Liver (tissue), 9 donors: ENCODE data around the gene PPP1R13B. TPM values are rescaled to one million over a fixed set of nuclear protein-coding genes. Genes with fewer than 3 reads are reported as not detected.

Source experiments
- DNase-seq: peaks from one replicate; pipeline ENCODE4 v3.0.0-alpha.2; 2017; ENCODE audit warnings: low spot score
- H3K27ac ChIP-seq, 2 donors: one replicate each; pipeline ENCODE4 v1.7.0; 2013; ENCODE audit warnings: inconsistent platforms in 2 of 2, low read length in 2 of 2, control low read depth in 1 of 2, low read depth in 1 of 2, mild to moderate bottlenecking in 1 of 2
- H3K27me3 ChIP-seq, 4 donors: one replicate each; pipeline versions ENCODE4 v1.6.1 to v1.7.0; 2013; ENCODE audit warnings: low read length in 3 of 4, inconsistent platforms in 1 of 4, mild to moderate bottlenecking in 1 of 4, moderate library complexity in 1 of 4; ENCODE audit not compliant: control insufficient read depth in 4 of 4, insufficient read depth in 4 of 4
- H3K36me3 ChIP-seq, 4 donors: one replicate each; pipeline versions ENCODE4 v1.6.1 to v1.7.0; 2013; ENCODE audit warnings: low read length in 3 of 4, mild to moderate bottlenecking in 3 of 4, low read depth in 1 of 4, moderate library complexity in 1 of 4; ENCODE audit not compliant: control insufficient read depth in 4 of 4, insufficient read depth in 3 of 4
- H3K4me1 ChIP-seq, 4 donors: one replicate each; pipeline versions ENCODE4 v1.6.1 to v1.7.0; 2013; ENCODE audit warnings: low read length in 3 of 4, mild to moderate bottlenecking in 3 of 4, moderate library complexity in 1 of 4; ENCODE audit not compliant: control insufficient read depth in 4 of 4, insufficient read depth in 4 of 4
- H3K4me3 ChIP-seq, 3 donors: one replicate each; pipeline versions ENCODE4 v1.6.1 to v1.7.0; 2013; ENCODE audit warnings: low read length in 3 of 3, control low read depth in 1 of 3, low read depth in 1 of 3, mild to moderate bottlenecking in 1 of 3
- H3K9ac ChIP-seq, 2 donors: one replicate each; pipeline ENCODE4 v1.7.0; 2013; ENCODE audit warnings: low read length in 2 of 2, mild to moderate bottlenecking in 2 of 2, moderate library complexity in 2 of 2, control low read depth in 1 of 2, low read depth in 1 of 2
- H3K9me3 ChIP-seq, 4 donors: one replicate each; pipeline versions ENCODE4 v1.6.1 to v1.7.0; 2013; ENCODE audit warnings: low read length in 3 of 4; ENCODE audit not compliant: control insufficient read depth in 4 of 4
- EGR1 ChIP-seq, 2 donors: IDR thresholded peaks; 2 replicates each; pipeline ENCODE4 v1.6.1; 2016 to 2018; ENCODE audit warnings: antibody characterized with exemption in 2 of 2, low read depth in 2 of 2
- FOXA1 ChIP-seq: IDR thresholded peaks from 2 replicates; pipeline ENCODE4 v1.6.1; 2016; ENCODE audit warnings: antibody characterized with exemption
- FOXA2 ChIP-seq: IDR thresholded peaks from 2 replicates; pipeline ENCODE4 v1.6.1; 2016; ENCODE audit warnings: antibody characterized with exemption
- GABPA ChIP-seq, 2 donors: IDR thresholded peaks in 1 of 2; conservative IDR thresholded peaks in 1 of 2; 2 replicates each; pipeline ENCODE4 v1.6.1; 2016; ENCODE audit warnings: antibody characterized with exemption in 2 of 2, mild to moderate bottlenecking in 1 of 2, moderate library complexity in 1 of 2
- HNF4A ChIP-seq, 2 donors: conservative IDR thresholded peaks; 2 replicates each; pipeline ENCODE4 v1.6.1; 2016; ENCODE audit warnings: antibody characterized with exemption in 2 of 2, mild to moderate bottlenecking in 2 of 2
- HNF4G ChIP-seq: IDR thresholded peaks from 2 replicates; pipeline ENCODE4 v1.6.1; 2016; ENCODE audit warnings: antibody characterized with exemption
- JUND ChIP-seq, 2 donors: IDR thresholded peaks; 2 replicates each; pipeline ENCODE4 v1.6.1; 2016; ENCODE audit warnings: antibody characterized with exemption in 2 of 2
- NR2F2 ChIP-seq: IDR thresholded peaks from 2 replicates; pipeline ENCODE4 v1.6.1; 2016; ENCODE audit warnings: antibody characterized with exemption
- RAD21 ChIP-seq, 2 donors: IDR thresholded peaks; 2 replicates each; pipeline ENCODE4 v1.6.1; 2016; ENCODE audit warnings: antibody characterized with exemption in 2 of 2, mild to moderate bottlenecking in 2 of 2
- RXRA ChIP-seq, 2 donors: IDR thresholded peaks; 2 replicates each; pipeline ENCODE4 v1.6.1; 2017 to 2018; ENCODE audit warnings: antibody characterized with exemption in 2 of 2, mild to moderate bottlenecking in 1 of 2
- SP1 ChIP-seq: IDR thresholded peaks from 2 replicates; pipeline ENCODE4 v1.6.1; 2018; ENCODE audit warnings: antibody characterized with exemption, mild to moderate bottlenecking
- TAF1 ChIP-seq: conservative IDR thresholded peaks from 2 replicates; pipeline ENCODE4 v1.6.1; 2016; ENCODE audit warnings: antibody characterized with exemption, mild to moderate bottlenecking
- YY1 ChIP-seq: IDR thresholded peaks from 2 replicates; pipeline ENCODE4 v1.6.1; 2016; ENCODE audit warnings: antibody characterized with exemption, mild to moderate bottlenecking
- WGBS: extraction: QIAGEN DNeasy Blood & Tissue Kit; methylation state at CpG from one replicate; pipeline ENCODE4 v1.1.7; 2013; 5-methylcytosine and 5-hydroxymethylcytosine counted together
- polyA plus RNA-seq, 2 donors: library from polyadenylated mRNA; stranded (reverse) in 1 of 2; unstranded in 1 of 2; fragments of 200-250 nt in 1 of 2; fragments of >200 nt in 1 of 2; fragmentation: Nextera tagmentation in 1 of 2; extraction: Ambion mirVana in 1 of 2; gene quantifications; one replicate each; pipeline versions ENCODE4 v1.2.1 to v1.2.3, GENCODE V29; 2013 to 2015
- total RNA-seq, 2 donors: library from RNA; depleted of rRNA; stranded (reverse); fragments of >200 nt; gene quantifications; one replicate each; pipeline ENCODE4 v1.2.3, GENCODE V29; 2014
- TF ChIP-seq, protein P1 (sequence below): IDR thresholded peaks from 2 replicates; pipeline ENCODE4 v1.6.1; 2016; ENCODE audit warnings: antibody characterized with exemption, mild to moderate bottlenecking
- TF ChIP-seq, protein P2 (sequence below): IDR thresholded peaks from 2 replicates; pipeline ENCODE4 v1.6.1; 2016; ENCODE audit warnings: antibody characterized with exemption
- TF ChIP-seq, protein P3 (sequence below): IDR thresholded peaks from 2 replicates; pipeline ENCODE4 v1.6.1; 2016; ENCODE audit warnings: antibody characterized with exemption
- TF ChIP-seq, protein P4 (sequence below): IDR thresholded peaks from 2 replicates; pipeline ENCODE4 v1.6.1; 2016; ENCODE audit warnings: antibody characterized with exemption
- TF ChIP-seq, protein P5 (sequence below): fragments of 150-350 bp; IDR thresholded peaks from 2 replicates; pipeline ENCODE4 v1.5.1; 2017; ENCODE audit warnings: improper control_type of control experiment, low read depth, low read length; ENCODE audit not compliant: missing input control
- donor health status: healthy.
- donor health status: healthy.
- donor health status: healthy.
- donor health status: healthy.
- donor health status: healthy.

The PPP1R13B gene
- total and polyA plus RNA-seq, 4 donors, result 3.2 to 15.1 (median 5.1) TPM

DNA sequence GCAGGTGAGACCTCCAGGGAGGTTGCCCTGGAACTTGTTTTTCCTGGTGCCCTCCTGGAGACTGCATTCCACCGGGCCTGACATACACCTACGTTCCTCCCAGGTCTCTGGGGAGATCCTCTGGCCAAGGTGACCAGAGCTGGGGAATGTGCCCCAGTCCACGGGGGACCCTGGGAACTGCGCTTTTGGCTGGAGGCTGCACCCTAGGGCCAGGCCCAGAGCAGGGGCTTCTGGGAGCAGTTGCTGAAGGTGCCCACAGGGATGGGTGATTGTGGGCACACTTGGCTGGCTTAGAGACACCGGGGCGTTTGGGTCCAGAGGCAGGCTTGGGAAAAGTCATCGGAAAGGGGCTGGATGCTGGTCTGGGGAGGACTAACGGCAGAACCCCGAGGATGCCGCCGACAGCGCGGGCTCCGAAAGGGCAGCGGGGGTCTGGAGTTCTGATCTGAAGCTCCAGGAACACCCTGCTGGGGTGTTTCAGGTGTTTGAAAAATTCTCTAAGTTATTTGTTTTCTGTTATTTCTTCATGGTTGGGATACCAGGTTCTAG, 44.4 kb upstream of the PPP1R13B start:
- Histone ChIP-seq H3K9me3 (no peaks in the 10 kb centered on the region), H3K4me1 (peaks cover 29 to 57% (median 51%) of the 10 kb centered on the region in 4 donors), H3K36me3 (no peaks in the 10 kb centered on the region), H3K4me3 (no peak overlapping the region), H3K27me3 (no peaks in the 10 kb centered on the region), H3K9ac (peak overlapping the region in 1 of 2 donors; percentile 35), H3K27ac (peak overlapping the region; percentile 78 to 80)
- 78% methylated on average over 15 of the region's 15 CpGs for WGBS
- TF ChIP-seq SP1 (no peak), JUND (IDR thresholded peaks at IDR 0.05) (no peak), EGR1 (IDR thresholded peaks at IDR 0.05; ENCODE audit: low read depth in 2 of 2) (no peak), YY1 (no peak), FOXA2 (no peak), HNF4A (conservative IDR thresholded peaks at IDR 0.05) (no peak), HNF4G (no peak), RAD21 (IDR thresholded peaks at IDR 0.05) (no peak), TAF1 (no peak), GABPA (IDR thresholded peaks at IDR 0.05 in 1 of 2, conservative IDR thresholded peaks at IDR 0.05 in 1 of 2) (no peak)
- TF ChIP-seq, protein P1, sequence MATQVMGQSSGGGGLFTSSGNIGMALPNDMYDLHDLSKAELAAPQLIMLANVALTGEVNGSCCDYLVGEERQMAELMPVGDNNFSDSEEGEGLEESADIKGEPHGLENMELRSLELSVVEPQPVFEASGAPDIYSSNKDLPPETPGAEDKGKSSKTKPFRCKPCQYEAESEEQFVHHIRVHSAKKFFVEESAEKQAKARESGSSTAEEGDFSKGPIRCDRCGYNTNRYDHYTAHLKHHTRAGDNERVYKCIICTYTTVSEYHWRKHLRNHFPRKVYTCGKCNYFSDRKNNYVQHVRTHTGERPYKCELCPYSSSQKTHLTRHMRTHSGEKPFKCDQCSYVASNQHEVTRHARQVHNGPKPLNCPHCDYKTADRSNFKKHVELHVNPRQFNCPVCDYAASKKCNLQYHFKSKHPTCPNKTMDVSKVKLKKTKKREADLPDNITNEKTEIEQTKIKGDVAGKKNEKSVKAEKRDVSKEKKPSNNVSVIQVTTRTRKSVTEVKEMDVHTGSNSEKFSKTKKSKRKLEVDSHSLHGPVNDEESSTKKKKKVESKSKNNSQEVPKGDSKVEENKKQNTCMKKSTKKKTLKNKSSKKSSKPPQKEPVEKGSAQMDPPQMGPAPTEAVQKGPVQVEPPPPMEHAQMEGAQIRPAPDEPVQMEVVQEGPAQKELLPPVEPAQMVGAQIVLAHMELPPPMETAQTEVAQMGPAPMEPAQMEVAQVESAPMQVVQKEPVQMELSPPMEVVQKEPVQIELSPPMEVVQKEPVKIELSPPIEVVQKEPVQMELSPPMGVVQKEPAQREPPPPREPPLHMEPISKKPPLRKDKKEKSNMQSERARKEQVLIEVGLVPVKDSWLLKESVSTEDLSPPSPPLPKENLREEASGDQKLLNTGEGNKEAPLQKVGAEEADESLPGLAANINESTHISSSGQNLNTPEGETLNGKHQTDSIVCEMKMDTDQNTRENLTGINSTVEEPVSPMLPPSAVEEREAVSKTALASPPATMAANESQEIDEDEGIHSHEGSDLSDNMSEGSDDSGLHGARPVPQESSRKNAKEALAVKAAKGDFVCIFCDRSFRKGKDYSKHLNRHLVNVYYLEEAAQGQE, result no peak
- TF ChIP-seq, protein P2, sequence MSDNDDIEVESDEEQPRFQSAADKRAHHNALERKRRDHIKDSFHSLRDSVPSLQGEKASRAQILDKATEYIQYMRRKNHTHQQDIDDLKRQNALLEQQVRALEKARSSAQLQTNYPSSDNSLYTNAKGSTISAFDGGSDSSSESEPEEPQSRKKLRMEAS, result no peak
- TF ChIP-seq, protein P3, sequence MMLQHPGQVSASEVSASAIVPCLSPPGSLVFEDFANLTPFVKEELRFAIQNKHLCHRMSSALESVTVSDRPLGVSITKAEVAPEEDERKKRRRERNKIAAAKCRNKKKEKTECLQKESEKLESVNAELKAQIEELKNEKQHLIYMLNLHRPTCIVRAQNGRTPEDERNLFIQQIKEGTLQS, result no peak
- DNase-seq, result no peak

DNA sequence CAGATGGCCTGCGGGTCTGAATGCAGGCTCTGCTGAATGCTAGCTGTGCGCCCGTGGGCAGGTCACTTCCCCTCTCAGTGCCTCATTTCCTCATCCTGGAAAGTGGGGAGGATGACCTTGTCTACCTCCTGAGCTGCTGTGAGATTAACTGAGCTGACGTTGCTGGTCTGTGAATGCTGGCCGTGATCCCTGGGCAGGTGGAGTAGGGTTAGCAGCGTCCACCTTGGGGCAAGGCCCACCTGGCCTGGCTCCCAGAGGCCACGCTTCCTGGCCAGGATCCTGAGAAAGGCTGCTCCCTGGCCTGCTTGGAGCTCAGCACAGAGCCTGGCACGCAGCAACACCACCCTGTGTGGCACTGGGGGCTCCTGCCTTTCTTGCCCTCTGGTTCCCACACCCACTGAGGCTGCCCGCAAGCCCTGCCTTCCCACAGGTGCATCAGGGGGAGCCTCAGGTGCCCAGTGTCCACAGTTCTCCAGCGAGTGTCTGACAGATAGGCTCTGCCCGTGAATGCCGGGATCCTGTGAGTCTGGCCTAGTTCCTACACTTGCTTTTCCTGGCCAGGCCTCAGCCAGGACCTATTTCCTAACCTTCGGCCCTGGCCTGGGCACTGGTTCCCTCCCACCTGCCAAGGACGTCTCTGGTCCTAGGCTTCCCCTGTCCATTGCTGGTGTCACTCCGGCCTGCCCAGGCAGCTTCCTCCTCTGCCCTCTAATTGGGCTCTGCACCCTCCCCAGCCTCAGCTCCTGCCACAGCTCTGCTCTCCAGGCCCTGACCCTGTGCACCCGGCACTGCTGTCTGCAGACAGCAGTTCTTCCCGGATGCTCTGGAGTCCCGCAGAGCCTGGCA, 43.7 kb upstream of the PPP1R13B start:
- Histone ChIP-seq H3K27ac (peak overlapping the region; percentile 78 to 80), H3K9ac (no peak overlapping the region), H3K9me3 (no peaks in the 10 kb centered on the region), H3K4me3 (no peak overlapping the region), H3K4me1 (peaks cover 29 to 59% (median 52%) of the 10 kb centered on the region in 4 donors), H3K27me3 (no peaks in the 10 kb centered on the region), H3K36me3 (no peaks in the 10 kb centered on the region)
- no peak for DNase-seq
- WGBS, result 28% methylated on average over 18 of the region's 18 CpGs
- TF ChIP-seq RXRA (IDR thresholded peaks at IDR 0.05) (peak; percentile 85 to 86), EGR1 (IDR thresholded peaks at IDR 0.05; ENCODE audit: low read depth in 2 of 2) (peak; percentile 38 to 85), GABPA (IDR thresholded peaks at IDR 0.05 in 1 of 2, conservative IDR thresholded peaks at IDR 0.05 in 1 of 2) (peak in 1 of 2 donors; percentile 41), JUND (IDR thresholded peaks at IDR 0.05) (peak in 1 of 2 donors; percentile 37), RAD21 (IDR thresholded peaks at IDR 0.05) (peak; percentile 6 to 22), HNF4G (no peak), FOXA2 (no peak), YY1 (peak; percentile 43), NR2F2 (peak; percentile 63), FOXA1 (no peak)
- TF ChIP-seq, protein P4, sequence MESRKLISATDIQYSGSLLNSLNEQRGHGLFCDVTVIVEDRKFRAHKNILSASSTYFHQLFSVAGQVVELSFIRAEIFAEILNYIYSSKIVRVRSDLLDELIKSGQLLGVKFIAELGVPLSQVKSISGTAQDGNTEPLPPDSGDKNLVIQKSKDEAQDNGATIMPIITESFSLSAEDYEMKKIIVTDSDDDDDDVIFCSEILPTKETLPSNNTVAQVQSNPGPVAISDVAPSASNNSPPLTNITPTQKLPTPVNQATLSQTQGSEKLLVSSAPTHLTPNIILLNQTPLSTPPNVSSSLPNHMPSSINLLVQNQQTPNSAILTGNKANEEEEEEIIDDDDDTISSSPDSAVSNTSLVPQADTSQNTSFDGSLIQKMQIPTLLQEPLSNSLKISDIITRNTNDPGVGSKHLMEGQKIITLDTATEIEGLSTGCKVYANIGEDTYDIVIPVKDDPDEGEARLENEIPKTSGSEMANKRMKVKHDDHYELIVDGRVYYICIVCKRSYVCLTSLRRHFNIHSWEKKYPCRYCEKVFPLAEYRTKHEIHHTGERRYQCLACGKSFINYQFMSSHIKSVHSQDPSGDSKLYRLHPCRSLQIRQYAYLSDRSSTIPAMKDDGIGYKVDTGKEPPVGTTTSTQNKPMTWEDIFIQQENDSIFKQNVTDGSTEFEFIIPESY, result peak; percentile 62
- TF ChIP-seq, protein P5, sequence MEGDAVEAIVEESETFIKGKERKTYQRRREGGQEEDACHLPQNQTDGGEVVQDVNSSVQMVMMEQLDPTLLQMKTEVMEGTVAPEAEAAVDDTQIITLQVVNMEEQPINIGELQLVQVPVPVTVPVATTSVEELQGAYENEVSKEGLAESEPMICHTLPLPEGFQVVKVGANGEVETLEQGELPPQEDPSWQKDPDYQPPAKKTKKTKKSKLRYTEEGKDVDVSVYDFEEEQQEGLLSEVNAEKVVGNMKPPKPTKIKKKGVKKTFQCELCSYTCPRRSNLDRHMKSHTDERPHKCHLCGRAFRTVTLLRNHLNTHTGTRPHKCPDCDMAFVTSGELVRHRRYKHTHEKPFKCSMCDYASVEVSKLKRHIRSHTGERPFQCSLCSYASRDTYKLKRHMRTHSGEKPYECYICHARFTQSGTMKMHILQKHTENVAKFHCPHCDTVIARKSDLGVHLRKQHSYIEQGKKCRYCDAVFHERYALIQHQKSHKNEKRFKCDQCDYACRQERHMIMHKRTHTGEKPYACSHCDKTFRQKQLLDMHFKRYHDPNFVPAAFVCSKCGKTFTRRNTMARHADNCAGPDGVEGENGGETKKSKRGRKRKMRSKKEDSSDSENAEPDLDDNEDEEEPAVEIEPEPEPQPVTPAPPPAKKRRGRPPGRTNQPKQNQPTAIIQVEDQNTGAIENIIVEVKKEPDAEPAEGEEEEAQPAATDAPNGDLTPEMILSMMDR, result no peak
- TF ChIP-seq, protein P2, result peak; percentile 97
- TF ChIP-seq, protein P1, result peak; percentile 41
